ENCODE measurements around the gene PXN.
"Not testable (repeated sequence)": the region's sequence is repeated elsewhere in the genome, so short reads cannot be mapped to it uniquely, and the experiment has no call there.

DNA sequence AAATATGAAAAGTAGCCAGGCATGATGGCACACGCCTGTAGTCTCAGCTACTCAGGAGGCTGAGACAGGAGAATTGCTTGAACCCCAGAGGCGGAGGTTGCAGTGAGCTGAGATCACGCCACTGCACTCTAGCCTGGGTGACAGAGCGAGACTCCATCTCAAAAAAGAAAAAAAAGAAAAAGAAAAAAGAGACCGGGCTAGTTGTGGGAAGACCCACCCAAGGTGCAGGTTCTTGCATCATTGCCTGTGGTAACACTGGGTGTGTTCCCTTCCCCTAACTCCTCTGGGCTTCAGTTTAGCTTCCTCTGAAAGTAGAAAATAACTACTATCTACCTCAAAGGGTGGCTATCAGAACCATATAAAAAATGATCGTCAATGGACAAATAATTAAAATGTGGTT lies 12.2 kb downstream of the PXN start:
- TF ChIP-seq POLR2A (IDR thresholded peaks at IDR 0.05) = not testable (repeated sequence)
- TF ChIP-seq, protein P1, sequence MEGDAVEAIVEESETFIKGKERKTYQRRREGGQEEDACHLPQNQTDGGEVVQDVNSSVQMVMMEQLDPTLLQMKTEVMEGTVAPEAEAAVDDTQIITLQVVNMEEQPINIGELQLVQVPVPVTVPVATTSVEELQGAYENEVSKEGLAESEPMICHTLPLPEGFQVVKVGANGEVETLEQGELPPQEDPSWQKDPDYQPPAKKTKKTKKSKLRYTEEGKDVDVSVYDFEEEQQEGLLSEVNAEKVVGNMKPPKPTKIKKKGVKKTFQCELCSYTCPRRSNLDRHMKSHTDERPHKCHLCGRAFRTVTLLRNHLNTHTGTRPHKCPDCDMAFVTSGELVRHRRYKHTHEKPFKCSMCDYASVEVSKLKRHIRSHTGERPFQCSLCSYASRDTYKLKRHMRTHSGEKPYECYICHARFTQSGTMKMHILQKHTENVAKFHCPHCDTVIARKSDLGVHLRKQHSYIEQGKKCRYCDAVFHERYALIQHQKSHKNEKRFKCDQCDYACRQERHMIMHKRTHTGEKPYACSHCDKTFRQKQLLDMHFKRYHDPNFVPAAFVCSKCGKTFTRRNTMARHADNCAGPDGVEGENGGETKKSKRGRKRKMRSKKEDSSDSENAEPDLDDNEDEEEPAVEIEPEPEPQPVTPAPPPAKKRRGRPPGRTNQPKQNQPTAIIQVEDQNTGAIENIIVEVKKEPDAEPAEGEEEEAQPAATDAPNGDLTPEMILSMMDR (IDR thresholded peaks at IDR 0.05) = not testable (repeated sequence)

Measured in body of pancreas (tissue), 4 donors.